ENCODE data around the gene OR5D16.

DNA sequence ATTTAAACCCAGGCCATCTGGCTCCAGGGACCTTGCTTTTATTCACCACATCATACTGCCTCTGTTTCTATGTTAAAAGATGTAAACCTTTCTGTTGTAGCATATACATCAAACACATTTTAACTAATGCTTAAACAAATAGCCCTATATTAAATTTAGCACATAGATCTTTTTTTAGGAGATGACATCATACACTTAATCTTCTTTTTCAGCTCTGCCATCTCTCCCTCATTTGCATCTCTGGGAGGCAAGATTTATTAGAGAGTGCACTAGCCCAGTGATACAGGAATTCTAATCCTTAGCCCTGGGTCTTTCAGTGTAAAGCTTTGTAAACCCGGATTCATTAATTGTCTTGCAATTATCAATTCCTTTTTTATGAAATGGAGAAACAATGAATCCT is 13.6 kb downstream of the OR5D16 start:
- TF ChIP-seq, protein P1, sequence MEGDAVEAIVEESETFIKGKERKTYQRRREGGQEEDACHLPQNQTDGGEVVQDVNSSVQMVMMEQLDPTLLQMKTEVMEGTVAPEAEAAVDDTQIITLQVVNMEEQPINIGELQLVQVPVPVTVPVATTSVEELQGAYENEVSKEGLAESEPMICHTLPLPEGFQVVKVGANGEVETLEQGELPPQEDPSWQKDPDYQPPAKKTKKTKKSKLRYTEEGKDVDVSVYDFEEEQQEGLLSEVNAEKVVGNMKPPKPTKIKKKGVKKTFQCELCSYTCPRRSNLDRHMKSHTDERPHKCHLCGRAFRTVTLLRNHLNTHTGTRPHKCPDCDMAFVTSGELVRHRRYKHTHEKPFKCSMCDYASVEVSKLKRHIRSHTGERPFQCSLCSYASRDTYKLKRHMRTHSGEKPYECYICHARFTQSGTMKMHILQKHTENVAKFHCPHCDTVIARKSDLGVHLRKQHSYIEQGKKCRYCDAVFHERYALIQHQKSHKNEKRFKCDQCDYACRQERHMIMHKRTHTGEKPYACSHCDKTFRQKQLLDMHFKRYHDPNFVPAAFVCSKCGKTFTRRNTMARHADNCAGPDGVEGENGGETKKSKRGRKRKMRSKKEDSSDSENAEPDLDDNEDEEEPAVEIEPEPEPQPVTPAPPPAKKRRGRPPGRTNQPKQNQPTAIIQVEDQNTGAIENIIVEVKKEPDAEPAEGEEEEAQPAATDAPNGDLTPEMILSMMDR (IDR thresholded peaks at IDR 0.05), result no peak
- TF ChIP-seq POLR2A (IDR thresholded peaks at IDR 0.05) (no peak), EP300 (IDR thresholded peaks at IDR 0.05) (no peak)

Measured in gastroesophageal sphincter (tissue), 3 donors.